ENCODE data around the gene CDK4. TPM values are rescaled to one million over a fixed set of nuclear protein-coding genes. Genes with fewer than 3 reads are reported as not detected.

The CDK4 gene
- total RNA-seq, 4 donors from 2014 or later = 95.2 to 137 (median 113) TPM

- intact Hi-C loops (cut with DNase I) = no loop called here
- Histone ChIP-seq H3K36me3 (peaks cover 9 to 10% of the 10 kb centered on the region in 2 donors), H3K27me3 (no peaks in the 10 kb centered on the region), H3K4me1 (peaks cover 13 to 20% of the 10 kb centered on the region in 2 donors), H3K9me3 (no peaks in the 10 kb centered on the region), H3K4me3 (replicated peaks in 1 of 3) (no peak overlapping the region), H3K27ac (no peak overlapping the region)
- TF ChIP-seq POLR2A (IDR thresholded peaks at IDR 0.05) (no peak), CTCF (IDR thresholded peaks at IDR 0.05) (no peak)
- no peak for DNase-seq
- 94 to 96% methylated on average over 21 to 25 of the region's 25 CpGs for WGBS, 2 donors
Measured at GRCh38 chr12:57758552-57759359, 6.6 kb upstream of the CDK4 start.

- no peak for TF ChIP-seq POLR2A (IDR thresholded peaks at IDR 0.05)
- no peak for TF ChIP-seq CTCF (IDR thresholded peaks at IDR 0.05)
- Histone ChIP-seq H3K4me3 (replicated peaks in 1 of 3) (no peak overlapping the region), H3K27ac (no peak overlapping the region), H3K9me3 (no peaks in the 10 kb centered on the region), H3K4me1 (peaks cover 13 to 28% of the 10 kb centered on the region in 2 donors), H3K36me3 (peaks cover 9 to 10% of the 10 kb centered on the region in 2 donors), H3K27me3 (no peaks in the 10 kb centered on the region)
- 96 to 97% methylated on average over 4 of the region's 4 CpGs for WGBS, 2 donors
- intact Hi-C loops (cut with DNase I) = no loop called here
- no peak for DNase-seq
Measured at GRCh38 chr12:57757771-57758170, 5.7 kb upstream of the CDK4 start.

GRCh38 chr12:57756406-57757341 lies 4.6 kb upstream of the CDK4 start:
- TF ChIP-seq CTCF (IDR thresholded peaks at IDR 0.05) = peak in 3 of 6 experiments; percentile 19 to 54 (median 25)
- TF ChIP-seq POLR2A (IDR thresholded peaks at IDR 0.05) = no peak
- peak overlapping the region in 1 of 3 donors; percentile 79 for H3K4me3 ChIP-seq (replicated peaks in 1 of 3)
- WGBS, 2 donors = 46 to 50% methylated on average over 16 to 22 of the region's 22 CpGs
- H3K4me1 ChIP-seq = peaks cover 13 to 30% of the 10 kb centered on the region in 2 donors
- no peaks in the 10 kb centered on the region for H3K27me3 ChIP-seq
- H3K9me3 ChIP-seq = no peaks in the 10 kb centered on the region
- intact Hi-C loops (cut with DNase I) = no loop called here
- H3K27ac ChIP-seq = no peak overlapping the region
- H3K36me3 ChIP-seq = peaks cover 9 to 10% of the 10 kb centered on the region in 2 donors
- DNase-seq = peak; percentile 42 to 47

GRCh38 chr12:57755454-57756372 lies 3.6 kb upstream of the CDK4 start:
- H3K4me1 ChIP-seq = peaks cover 22 to 39% of the 10 kb centered on the region in 2 donors
- no peaks in the 10 kb centered on the region for H3K27me3 ChIP-seq
- intact Hi-C loops (cut with DNase I) = no loop called here
- no peaks in the 10 kb centered on the region for H3K9me3 ChIP-seq
- DNase-seq = peak; percentile 64
- H3K36me3 ChIP-seq = peaks cover 9 to 10% of the 10 kb centered on the region in 2 donors
- WGBS, 2 donors = 3 to 5% methylated on average over 15 to 21 of the region's 76 CpGs
- H3K4me3 ChIP-seq (replicated peaks in 1 of 3) = peak overlapping the region; percentile 19 to 79 (median 22)
- peak overlapping the region; percentile 35 to 74 (median 46) for H3K27ac ChIP-seq
- TF ChIP-seq CTCF (IDR thresholded peaks at IDR 0.05) (no peak), POLR2A (IDR thresholded peaks at IDR 0.05) (peak in 1 of 2 donors; percentile 37)

All from thyroid gland (tissue), 4 donors.